AG04449 (cell line): ENCODE results near the gene ATXN10.

Experiments
- CTCF ChIA-PET: fragments of 350-600 bp; formaldehyde crosslinking; extraction: SDS; loops from one replicate; lab custom pipeline; 2021; ENCODE audit warnings: antibody characterized with exemption; lab: Yijun Ruan, JAX
- POLR2A ChIA-PET: fragments of 400-600, 350-600 bp; formaldehyde crosslinking; extraction: SDS; loops from one replicate; lab custom pipeline; 2020; ENCODE audit warnings: antibody characterized with exemption, inconsistent platforms; lab: Yijun Ruan, JAX
- DNase-seq: peaks from one replicate; pipeline ENCODE4 v3.0.0-alpha.2; 2010; ENCODE audit warnings: low read depth, low spot score
- H3K4me3 ChIP-seq: 2 replicates; pipeline ENCODE4 v1.5.1; 2011; ENCODE audit warnings: low read depth, mild to moderate bottlenecking, control low read depth, low read length
- TF ChIP-seq, protein P1 (sequence below): IDR thresholded peaks from one replicate; pipeline ENCODE4 v1.5.1; 2011; ENCODE audit warnings: mild to moderate bottlenecking, moderate library complexity, low read length, control low read depth, inconsistent platforms; ENCODE audit not compliant: insufficient read depth; ENCODE audit errors: missing control alignments

Gene ATXN10

GRCh38 chr22:45684169-45684568 lies 12.5 kb downstream of the ATXN10 start:
- TF ChIP-seq, protein P1, sequence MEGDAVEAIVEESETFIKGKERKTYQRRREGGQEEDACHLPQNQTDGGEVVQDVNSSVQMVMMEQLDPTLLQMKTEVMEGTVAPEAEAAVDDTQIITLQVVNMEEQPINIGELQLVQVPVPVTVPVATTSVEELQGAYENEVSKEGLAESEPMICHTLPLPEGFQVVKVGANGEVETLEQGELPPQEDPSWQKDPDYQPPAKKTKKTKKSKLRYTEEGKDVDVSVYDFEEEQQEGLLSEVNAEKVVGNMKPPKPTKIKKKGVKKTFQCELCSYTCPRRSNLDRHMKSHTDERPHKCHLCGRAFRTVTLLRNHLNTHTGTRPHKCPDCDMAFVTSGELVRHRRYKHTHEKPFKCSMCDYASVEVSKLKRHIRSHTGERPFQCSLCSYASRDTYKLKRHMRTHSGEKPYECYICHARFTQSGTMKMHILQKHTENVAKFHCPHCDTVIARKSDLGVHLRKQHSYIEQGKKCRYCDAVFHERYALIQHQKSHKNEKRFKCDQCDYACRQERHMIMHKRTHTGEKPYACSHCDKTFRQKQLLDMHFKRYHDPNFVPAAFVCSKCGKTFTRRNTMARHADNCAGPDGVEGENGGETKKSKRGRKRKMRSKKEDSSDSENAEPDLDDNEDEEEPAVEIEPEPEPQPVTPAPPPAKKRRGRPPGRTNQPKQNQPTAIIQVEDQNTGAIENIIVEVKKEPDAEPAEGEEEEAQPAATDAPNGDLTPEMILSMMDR: no peak
- no peak overlapping the region for H3K4me3 ChIP-seq
- ChIA-PET CTCF (no interaction called here), POLR2A (no interaction called here)
- no peak for DNase-seq

- POLR2A ChIA-PET: no interaction called here
- no peak for DNase-seq
- TF ChIP-seq, protein P1: no peak
- H3K4me3 ChIP-seq: no peak overlapping the region
- CTCF ChIA-PET: interaction anchor here (1.0 to 1.5 kb wide), 2 partner anchors 107 to 179 kb away, joined by 3 to 5 read pairs; no protein-coding TSS in a partner anchor
Observed at GRCh38 chr22:45684752-45685574, 13.3 kb downstream of the ATXN10 start.

- DNase-seq: no peak
- TF ChIP-seq, protein P1: no peak
- no peak overlapping the region for H3K4me3 ChIP-seq
- POLR2A ChIA-PET: no interaction called here
- CTCF ChIA-PET: interaction anchor here (1.0 to 1.8 kb wide), 3 partner anchors 13 to 178 kb away, joined by 3 to 6 read pairs (median 5); no protein-coding TSS in a partner anchor
Observed at GRCh38 chr22:45686004-45686403, 14.4 kb downstream of the ATXN10 start.

- no peak for DNase-seq
- TF ChIP-seq, protein P1: no peak
- ChIA-PET CTCF (interaction anchor here (1.5 to 1.8 kb wide), 2 partner anchors 14 to 177 kb away, joined by 5 to 6 read pairs; no protein-coding TSS in a partner anchor), POLR2A (interaction anchor here (0.6 to 1.1 kb wide), 3 partner anchors 15 to 476 kb away, joined by 3 read pairs; partner anchors contain the start of gene ATXN10)
- H3K4me3 ChIP-seq: no peak overlapping the region
Observed at GRCh38 chr22:45686836-45687235, 15.2 kb downstream of the ATXN10 start.

- peak; percentile 83 for DNase-seq
- TF ChIP-seq, protein P1: no peak
- POLR2A ChIA-PET: interaction anchor here (0.8 to 1.3 kb wide), 2 partner anchors 9 to 17 kb away, joined by 3 to 5 read pairs; partner anchors contain the start of gene ATXN10
- CTCF ChIA-PET: interaction anchor here (1.3 kb wide), 1 partner anchor 12 kb away, joined by 3 read pairs; no protein-coding TSS in a partner anchor
- H3K4me3 ChIP-seq: no peak overlapping the region
Observed at GRCh38 chr22:45688600-45689080, 17.0 kb downstream of the ATXN10 start.

DNA sequence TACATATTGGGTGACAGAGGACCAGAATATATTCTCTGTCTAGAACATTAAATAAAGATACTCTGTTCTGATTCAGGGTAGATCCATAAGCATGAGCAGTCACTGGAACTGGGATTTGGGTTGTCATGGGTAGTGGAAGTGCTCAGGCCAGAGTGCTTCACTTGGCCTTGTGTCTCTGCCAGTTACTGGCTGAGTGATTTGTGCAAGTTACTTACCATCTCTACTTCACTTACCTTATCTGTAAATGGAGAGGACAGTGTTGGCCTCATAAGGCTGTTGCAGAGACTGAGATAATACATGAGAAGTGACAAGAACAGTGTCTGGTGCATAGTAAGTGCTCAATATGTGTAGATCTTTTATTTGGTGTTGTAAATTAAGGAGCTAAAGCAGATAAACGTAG lies 17.6 kb downstream of the ATXN10 start:
- no peak overlapping the region for H3K4me3 ChIP-seq
- CTCF ChIA-PET: interaction anchor here (1.2 to 1.4 kb wide), 3 partner anchors 12 to 174 kb away, joined by 3 to 4 read pairs (median 3); no protein-coding TSS in a partner anchor
- TF ChIP-seq, protein P1: no peak
- POLR2A ChIA-PET: interaction anchor here (0.8 to 1.3 kb wide), 2 partner anchors 10 to 17 kb away, joined by 3 to 5 read pairs; partner anchors contain the start of gene ATXN10
- DNase-seq: no peak
